ENCODE data around the gene PNP.
"Not testable (repeated sequence)": the region's sequence is repeated elsewhere in the genome, so short reads cannot be mapped to it uniquely, and the experiment has no call there.

Gene PNP

DNA sequence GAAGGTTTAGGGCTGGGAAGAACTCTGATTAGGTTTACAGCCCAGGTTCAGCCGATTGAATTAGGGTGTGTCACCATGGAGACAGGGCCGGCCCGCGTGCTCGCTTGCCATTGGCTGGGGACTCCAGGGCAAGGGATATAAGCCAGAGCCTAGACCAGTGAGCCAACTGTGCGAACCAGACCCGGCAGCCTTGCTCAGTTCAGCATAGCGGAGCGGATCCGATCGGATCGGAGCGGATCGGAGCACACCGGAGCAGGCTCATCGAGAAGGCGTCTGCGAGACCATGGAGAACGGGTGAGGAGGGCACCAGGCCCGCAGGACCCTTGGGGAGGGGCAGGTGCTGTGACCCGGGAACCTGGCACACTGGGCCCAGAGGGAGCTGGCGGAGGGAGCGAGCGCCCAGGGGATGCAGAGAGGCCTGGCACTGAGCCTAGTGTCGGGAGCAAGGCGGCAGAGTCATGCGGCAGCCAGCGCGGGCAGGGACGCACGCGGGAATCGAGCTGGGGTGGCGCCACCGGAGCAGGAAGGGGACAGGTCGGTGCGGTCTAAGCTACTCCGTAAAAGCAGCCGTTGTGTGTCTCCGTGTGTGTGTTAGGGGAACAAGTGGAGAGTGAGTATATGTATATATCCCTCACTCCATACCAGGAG is at the start of gene PNP:
TSS of gene PNP (plus strand) at position 165 of the 648 bp plus-strand sequence. CDS start at position 284, 119 bp downstream.
- peak; percentile 96 for DNase-seq (ENCODE audit: low spot score)

DNA sequence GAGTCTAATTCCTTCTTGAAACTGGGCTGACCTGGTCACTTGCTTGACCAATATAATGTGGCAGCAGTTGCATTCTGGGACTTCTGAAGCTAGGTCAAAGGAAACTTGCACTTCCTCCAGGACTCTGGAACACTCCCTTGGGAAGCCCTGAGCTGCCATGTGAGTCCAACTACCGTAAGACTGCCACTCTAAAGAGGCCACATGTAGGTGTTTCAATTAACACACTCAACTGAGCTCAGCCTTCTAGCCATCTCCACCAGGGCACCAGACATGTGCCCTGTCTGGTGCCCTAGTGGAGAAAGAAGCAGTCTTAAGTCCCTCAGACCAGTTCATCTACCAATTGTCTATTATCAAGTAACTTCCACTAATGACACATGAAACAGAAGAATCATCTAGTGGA is 49.8 kb upstream of the PNP start:
- no peak for DNase-seq (ENCODE audit: low spot score)

DNA sequence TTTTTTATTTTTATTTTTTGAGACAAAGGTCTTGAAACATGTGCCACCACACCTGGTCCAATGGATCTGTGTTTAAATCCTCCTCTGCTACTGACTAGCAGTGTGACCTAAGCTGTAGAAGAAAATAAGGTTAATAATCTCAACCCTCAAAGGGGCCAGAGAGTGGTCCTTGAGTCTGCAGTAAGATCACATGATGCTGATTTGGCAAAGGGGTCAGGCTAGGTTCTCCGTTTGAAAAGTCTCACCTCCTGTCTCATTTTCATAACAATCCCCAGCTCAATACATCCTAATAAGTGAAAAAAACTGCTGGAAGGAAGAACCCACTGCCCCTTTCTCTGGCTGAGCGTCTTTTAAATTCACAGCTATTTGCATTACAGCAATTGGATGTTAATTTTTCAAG is 47.9 kb upstream of the PNP start:
- DNase-seq (ENCODE audit: low spot score): no peak

DNA sequence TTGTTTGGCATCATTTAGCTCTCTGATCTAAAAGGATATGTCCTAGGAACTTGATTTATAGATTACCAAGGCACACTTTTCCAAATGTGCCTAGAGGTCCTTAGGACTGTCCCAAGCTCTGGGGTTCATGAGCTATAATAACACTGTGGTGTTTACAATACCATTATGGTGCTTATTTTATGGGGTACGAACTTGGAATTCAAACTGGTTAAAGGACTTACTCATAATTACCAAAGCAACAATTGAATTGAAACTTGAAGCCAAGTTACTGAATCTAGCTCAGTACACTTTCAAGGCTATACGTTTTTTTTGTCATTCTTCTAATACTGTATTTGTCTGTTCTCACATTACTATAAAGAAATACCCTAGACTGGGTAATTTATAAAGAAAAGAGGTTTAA is 46.3 kb upstream of the PNP start:
- no peak for DNase-seq (ENCODE audit: low spot score)

- DNase-seq (ENCODE audit: low spot score): no peak
Measured at GRCh38 chr14:20424851-20425250, 44.4 kb upstream of the PNP start.

DNA sequence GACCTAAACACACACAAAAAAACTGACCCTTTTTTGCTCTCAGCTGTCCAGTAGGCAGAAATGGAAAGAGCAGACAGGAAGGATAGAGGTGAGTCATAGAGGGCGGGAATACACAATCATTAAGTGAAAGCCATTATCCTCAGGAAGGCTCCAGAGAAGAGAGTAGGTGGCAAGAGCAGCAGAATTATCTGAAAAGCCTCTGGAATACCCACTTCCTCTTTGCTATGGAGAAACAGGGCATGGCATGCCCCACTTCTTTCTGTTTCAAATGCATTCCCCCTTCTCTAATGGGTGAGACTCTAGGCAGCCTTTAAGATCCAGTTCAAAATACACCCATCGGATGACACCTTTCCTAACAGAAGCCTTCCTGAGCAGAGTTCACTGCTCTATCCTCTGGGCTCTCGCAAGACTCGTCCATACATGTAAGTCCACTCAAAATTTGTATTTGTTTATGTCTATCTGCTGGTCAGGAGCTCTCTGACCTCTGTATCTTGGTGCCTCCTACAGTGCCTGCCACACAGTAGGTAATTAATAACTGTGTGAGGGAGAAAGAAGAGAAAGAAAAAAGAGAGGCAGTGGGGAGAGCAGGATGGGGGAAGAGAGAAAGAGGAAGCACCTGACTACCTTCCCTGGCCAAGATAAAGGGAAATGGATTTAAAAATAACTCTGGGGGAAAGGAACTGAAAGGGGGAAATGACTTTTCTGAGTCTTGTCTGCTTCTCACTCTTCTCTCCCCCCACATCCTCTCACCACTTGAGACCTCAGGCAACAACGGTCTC is 41.8 kb upstream of the PNP start:
- DNase-seq (ENCODE audit: low spot score): no peak

DNA sequence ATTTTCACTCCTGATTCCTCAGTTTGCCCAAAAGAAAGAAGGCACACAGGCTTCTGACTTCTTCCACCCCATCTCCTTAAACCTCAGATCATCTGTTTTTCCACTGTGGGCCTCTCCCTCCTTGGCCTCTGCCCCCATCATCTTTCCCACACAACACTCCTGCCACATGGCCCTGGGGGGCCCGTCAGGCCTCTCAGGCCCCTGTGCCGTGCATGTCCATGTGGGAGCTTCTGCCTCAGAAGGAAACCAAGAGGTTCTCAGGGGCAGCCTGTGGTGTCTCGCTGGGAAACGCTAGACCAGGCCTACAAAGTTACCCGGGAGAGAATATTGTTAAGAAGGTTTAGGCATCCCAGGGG is 41.2 kb upstream of the PNP start:
- no peak for DNase-seq (ENCODE audit: low spot score)

DNA sequence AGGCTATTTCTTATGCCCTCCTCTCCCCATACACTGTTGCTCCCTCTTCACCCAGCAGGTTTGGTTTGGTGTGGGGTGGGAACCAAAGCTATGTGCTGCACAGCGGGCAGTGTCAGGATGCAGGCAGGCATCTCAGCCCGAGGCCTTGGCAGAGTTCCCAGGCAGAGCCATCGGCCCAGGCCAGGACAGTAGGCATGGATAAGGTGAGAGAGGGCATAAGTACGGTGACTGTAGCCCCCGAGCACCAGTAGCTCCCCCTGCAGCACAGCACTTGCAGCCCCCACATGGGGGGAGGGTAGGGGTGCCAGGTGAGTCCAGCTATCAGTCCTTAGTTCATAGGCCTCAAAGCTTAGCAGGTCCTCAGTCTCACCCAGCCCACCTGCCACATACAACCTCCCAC is 40.4 kb upstream of the PNP start:
- no peak for DNase-seq (ENCODE audit: low spot score)

GRCh38 chr14:20429801-20430669 is 39.2 kb upstream of the PNP start:
- DNase-seq (ENCODE audit: low spot score): no peak

DNA sequence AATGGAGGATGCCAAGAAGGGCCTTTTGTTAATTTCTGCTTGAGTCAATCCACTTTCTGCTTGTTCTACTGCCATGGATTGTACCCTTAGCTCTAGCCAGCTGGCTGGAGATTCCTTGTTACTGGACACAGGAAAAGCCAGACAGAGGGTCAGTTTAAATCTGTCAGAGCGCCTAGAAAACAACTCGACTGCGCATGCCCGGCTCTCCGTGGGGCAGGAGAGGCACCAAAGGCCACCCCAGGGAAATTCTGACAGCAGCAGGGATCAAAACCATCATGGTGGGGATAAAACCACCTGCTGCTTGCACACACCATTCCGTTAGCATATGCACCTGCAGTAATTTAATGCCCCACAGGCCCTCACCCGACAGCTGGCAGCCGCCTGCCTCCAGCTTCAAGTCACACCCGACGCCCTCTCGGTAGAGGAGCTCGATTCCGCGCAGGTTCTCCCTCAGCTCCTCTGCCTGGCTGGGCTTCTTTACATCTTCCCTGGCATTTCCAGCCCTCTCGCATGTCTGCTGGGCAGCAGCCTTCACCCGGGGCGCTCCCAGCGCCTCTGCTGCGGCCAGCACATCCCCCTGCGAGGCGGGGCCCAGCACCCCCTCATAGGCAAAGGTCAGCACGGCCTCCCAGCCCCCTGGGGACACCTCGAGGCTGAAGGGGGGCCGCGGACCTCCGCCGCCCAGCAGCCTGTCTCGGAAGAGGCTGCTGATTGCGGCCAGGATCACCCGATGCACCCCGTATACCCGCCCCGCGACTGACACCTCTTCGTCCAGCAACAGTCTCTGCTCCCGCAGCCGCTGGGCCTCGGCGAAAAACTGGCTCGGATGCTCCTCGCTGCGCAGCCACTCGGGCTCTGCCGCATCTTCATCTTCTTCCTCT is 34.3 kb upstream of the PNP start:
- DNase-seq (ENCODE audit: low spot score): no peak

GRCh38 chr14:20435582-20436362 is 33.4 kb upstream of the PNP start, which contains the start of gene KLHL33:
KLHL33 (minus strand) TSS chr14:20436166; CDS start chr14:20435811, 355 bp downstream.
- DNase-seq (ENCODE audit: low spot score): no peak

DNA sequence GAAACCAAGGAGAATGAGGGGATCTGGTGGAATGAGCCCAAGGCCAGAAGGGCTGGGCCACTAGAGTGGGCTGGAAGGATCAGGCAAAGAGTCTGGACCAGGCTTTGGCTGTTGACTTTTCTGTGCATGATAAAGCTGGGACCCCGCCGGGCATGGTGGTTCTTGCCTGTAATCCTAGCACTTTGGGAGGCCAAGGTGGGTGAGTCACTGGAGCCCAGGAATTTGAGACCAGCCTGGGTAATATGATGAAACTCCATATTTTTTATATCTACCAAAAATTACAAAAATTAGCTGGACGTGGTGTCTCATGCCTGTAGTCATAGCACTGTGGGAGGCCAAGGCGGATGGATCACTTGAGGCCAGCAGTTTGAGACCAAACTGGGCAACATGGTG is 32.8 kb upstream of the PNP start:
- DNase-seq (ENCODE audit: low spot score): no peak

DNA sequence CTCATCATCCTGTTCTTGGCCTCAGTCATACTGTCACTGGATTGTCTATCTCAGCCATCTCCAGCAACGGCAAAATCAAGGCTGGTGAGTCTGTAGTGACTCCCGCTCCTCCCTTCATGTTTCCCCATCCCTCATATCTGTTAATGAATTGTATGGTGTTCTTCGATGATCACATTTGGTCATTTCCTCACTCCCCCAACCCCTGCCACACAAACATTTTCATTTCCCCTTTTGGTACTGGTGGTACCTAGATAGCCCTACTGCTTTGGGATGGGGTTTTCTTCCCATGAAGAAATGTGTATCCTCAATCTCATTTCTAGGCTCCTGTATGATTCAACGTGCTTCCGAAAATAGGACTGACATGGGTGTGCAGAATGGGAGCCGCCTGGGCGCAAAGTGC is 30.5 kb upstream of the PNP start:
- no peak for DNase-seq (ENCODE audit: low spot score)

DNA sequence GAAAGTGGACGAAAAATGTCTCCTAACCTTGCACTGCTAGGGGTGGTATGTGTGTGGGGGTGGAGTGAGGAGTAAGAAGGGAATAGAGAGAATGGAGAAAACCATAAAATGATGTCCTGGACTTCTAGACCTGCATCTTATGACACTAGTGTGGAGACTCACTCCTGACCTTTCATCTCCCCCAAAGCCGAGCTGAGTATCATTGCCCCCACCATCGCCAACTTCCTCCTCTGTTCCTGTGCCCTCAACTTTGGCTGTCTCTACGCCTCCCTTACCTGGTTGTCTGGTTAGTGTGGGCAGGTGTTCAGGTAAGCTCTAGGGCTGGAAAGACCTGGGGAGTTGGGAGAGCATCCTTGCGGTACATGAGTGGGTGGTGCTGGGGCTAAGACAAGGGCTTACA is 28.7 kb upstream of the PNP start:
- no peak for DNase-seq (ENCODE audit: low spot score)

DNA sequence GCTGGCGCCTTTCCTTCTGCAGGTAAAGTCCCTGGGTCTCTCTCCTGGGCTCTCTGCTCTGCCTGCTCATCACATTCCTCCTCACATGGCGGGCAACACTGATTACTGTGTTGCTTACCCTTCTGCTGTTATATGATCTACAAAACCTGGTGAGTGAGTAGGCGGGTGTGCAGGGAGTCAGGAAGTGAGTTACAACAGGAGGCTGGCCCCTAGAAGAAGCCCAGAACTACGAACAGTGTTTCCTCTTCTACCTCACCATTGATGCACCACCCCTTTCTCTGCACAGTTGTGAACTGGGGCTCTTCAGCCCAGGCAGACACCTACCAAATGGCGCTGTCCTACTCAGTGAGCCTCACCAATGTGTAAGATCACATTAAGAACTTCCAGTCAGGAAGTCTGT is 28.3 kb upstream of the PNP start:
- DNase-seq (ENCODE audit: low spot score): no peak

DNA sequence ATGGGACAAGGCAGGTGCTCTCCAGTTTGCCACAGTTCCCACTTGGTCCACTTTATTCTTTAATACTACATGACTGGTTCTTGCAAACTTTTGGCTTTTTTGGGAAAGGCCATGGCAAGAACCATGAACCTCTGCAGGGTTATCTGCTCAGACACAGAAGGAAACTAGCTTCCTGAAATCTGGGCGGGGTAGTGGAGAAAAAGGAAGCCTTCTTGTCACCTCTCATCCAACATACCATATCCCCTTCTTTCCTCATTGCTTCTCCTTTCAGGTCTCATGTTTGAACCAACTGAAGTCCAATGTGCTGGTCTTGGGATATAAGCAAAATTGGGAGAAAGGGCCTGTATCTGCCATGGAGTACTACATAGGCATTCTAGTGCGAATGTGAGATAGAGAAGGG is 27.7 kb upstream of the PNP start:
- DNase-seq (ENCODE audit: low spot score): no peak

- not testable (repeated sequence) for DNase-seq (ENCODE audit: low spot score)
Measured at GRCh38 chr14:20443650-20444049, 25.6 kb upstream of the PNP start.

DNA sequence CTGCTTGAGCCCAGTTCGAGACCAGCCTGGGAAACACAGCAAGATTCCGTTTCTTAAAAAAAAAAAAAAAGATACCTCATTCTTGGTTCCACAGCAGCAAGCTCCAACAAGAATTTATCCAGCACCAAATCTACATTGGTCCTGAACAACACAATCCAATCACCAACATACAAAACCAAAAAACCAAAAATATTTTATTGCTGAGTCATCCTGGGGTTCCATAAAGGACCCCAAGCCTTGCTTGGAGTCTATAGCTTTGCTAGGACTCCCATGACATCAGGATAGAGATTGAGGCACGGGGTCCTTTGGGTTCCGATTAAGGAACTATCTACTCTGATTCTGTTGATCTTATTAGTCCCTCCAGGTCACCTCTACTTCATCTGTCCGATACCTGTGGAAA is 22.3 kb upstream of the PNP start:
- no peak for DNase-seq (ENCODE audit: low spot score)

DNA sequence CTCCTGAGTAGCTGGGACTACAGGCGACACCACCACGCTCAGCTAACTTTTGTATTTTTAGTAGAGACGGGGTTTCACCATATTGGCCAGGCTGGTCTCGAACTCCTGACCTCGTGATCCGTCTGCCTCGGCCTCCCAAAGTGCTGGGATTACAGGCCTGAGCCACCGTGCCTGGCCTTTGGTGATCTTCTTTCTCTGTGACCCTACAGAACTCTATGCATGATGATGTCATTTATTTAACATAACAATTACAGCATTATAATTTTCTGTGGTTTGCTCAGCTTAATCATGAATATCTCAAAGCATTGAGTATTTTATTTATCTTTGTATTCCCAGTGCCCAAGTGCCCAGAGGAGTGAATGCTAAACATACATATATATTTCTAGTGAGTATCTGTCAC is 16.4 kb upstream of the PNP start:
- not testable (repeated sequence) for DNase-seq (ENCODE audit: low spot score)

GRCh38 chr14:20454516-20455354 is 14.5 kb upstream of the PNP start, which contains the start of the genes APEX1 and OSGEP:
APEX1 (plus strand) TSS chr14:20455226; CDS start chr14:20455646, 420 bp downstream.
OSGEP (minus strand) TSS chr14:20454812; CDS start chr14:20454683, 129 bp downstream.
- peak; percentile 99 for DNase-seq (ENCODE audit: low spot score)

Measured in ecto neural progenitor cell (in vitro differentiated cells).